ENCODE results near the gene TET3. TPM values are rescaled to one million over a fixed set of nuclear protein-coding genes. Genes with fewer than 3 reads are reported as not detected.

TET3 gene
- total RNA-seq, 2 donors from 2014 or later, result 1.9 to 3.9 TPM

DNA sequence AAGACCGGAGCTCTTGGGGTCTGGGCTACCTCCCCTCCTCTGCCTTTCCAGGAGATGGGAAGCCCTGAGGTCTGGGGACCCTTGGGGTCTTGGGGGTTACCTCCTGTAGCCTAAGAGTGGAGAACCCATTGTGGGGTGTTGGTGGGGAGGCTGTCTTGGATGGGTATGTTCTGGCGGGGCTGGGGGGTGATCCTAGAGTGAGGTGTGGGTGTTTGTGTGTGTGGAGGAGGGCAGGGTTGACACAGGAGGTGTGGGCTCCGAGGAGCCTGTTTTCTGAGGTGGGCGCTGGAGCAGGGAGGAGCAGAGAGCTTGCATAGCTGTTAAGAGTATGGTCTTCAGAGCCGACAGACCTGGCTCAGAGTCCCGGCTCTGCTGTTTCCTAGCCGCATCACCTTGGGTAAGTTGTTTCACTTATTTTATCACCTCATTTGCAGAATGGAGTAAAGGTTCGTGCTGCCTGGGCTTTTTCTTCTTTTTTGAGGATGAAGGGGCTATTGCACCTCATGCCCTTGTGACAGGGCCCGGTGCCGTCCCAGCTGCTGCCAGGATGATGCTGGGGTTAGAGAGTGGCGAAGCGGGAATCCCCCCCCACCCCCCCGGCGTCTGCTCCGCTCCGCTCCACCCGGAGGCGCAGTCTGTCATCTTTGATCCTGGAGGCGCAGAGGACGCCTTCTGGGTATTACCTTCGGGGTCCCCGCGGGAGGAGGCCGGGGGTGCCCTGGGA is 17.2 kb downstream of the TET3 start:
- TF ChIP-seq, protein P1, sequence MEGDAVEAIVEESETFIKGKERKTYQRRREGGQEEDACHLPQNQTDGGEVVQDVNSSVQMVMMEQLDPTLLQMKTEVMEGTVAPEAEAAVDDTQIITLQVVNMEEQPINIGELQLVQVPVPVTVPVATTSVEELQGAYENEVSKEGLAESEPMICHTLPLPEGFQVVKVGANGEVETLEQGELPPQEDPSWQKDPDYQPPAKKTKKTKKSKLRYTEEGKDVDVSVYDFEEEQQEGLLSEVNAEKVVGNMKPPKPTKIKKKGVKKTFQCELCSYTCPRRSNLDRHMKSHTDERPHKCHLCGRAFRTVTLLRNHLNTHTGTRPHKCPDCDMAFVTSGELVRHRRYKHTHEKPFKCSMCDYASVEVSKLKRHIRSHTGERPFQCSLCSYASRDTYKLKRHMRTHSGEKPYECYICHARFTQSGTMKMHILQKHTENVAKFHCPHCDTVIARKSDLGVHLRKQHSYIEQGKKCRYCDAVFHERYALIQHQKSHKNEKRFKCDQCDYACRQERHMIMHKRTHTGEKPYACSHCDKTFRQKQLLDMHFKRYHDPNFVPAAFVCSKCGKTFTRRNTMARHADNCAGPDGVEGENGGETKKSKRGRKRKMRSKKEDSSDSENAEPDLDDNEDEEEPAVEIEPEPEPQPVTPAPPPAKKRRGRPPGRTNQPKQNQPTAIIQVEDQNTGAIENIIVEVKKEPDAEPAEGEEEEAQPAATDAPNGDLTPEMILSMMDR (IDR thresholded peaks at IDR 0.05), result no peak
- Histone ChIP-seq H3K27ac (peak overlapping the region; percentile 17 to 45), H3K9me3 (no peaks in the 10 kb centered on the region), H3K27me3 (no peaks in the 10 kb centered on the region), H3K36me3 (no peaks in the 10 kb centered on the region), H3K4me1 (peaks cover 0 to 68% of the 10 kb centered on the region in 2 donors), H3K4me3 (peak overlapping the region; percentile 53 to 64)
- no peak for DNase-seq (ENCODE audit: low spot score)

DNA sequence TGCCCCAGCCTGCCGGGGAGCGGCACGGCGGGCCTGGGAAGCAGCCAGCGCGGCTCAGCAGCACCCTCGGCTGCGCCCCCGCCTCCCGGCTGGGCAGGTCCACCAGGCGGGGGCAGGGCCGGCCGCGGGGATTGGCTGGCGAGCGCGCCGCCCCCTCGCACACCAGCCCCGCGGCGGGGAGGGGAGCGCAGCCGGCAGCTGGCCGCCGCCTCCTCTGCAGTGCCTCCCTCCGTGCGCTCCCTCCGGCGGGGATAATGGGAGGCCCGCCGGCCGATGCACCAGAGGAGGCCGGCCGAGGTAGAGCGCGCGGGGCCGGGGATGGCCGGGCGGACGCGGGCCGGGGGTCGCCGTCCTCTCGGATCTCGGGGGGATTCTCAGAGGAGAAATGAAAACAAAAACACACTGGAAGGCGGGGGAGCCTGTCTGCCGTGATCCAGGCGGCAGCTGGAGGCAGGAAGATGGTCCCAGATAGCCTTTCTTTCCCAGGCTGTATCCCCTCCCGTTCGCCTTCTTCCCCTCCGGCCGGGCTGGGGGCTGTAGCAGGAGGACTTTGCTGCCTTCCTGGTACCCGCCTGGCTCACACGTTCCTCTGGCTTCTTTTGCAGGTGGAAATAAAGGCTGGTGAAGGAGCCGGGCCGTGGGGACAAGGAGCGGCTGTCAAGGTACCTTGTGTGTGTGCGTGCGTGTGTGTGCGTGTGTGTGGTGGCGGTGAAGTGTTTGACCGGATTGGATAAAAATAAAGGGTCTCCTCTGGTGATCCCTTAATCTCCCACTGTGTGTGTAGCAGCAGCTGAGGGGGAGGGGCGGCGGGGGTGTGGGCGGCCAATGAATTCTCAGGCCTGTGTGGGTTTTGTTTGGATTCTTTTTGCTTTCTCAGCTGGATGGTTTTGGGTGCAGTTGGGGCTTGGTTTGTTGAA is 18.1 kb downstream of the TET3 start:
- H3K27ac ChIP-seq, result peak overlapping the region; percentile 45 to 70
- no peaks in the 10 kb centered on the region for H3K36me3 ChIP-seq
- H3K4me1 ChIP-seq, result peaks cover 0 to 75% of the 10 kb centered on the region in 2 donors
- peak overlapping the region; percentile 53 to 64 for H3K4me3 ChIP-seq
- no peaks in the 10 kb centered on the region for H3K27me3 ChIP-seq
- peak; percentile 75 for DNase-seq (ENCODE audit: low spot score)
- H3K9me3 ChIP-seq, result no peaks in the 10 kb centered on the region
- TF ChIP-seq, protein P1 (IDR thresholded peaks at IDR 0.05), result peak in 1 of 2 donors; percentile 33

DNA sequence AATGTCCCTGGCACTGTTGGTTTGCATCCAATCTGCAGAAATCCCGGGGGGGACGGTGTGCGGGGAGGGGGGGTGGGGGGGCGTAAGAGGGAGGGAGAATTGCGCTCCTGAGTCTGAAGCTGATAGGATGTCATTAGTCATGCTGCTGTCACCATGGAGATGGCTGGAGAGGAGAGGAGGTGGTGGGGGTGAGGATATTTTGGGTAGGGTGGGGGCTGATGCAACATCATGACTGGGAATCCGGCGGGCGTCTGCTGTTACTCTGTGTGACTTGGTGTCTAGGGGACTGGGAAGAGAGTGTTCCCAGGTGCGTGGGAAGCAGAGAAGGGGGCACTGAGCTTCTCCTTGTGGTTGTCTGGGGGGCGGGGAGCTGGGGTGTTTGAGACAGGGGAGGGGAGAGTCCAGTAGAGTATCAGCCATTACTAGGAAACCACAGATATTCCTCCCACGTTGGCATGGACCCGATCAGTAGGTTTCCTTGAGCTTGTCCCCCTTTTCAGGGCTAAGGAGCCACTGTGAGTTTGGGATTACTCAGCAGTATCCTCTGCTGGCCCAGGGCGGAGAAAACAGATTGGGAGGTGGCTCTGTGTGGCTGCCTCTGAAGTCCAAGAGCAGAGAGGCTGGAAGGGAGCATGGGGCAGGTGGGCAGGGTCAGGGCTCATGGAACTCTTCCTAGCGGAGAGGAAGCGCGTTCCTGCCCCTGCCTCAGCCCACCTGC is 18.9 kb downstream of the TET3 start:
- no peaks in the 10 kb centered on the region for H3K36me3 ChIP-seq
- TF ChIP-seq, protein P1 (IDR thresholded peaks at IDR 0.05), result no peak
- H3K4me3 ChIP-seq, result peak overlapping the region in 1 of 2 donors; percentile 64
- H3K9me3 ChIP-seq, result no peaks in the 10 kb centered on the region
- H3K27me3 ChIP-seq, result no peaks in the 10 kb centered on the region
- H3K27ac ChIP-seq, result peak overlapping the region; percentile 45 to 70
- peaks cover 0 to 83% of the 10 kb centered on the region in 2 donors for H3K4me1 ChIP-seq
- no peak for DNase-seq (ENCODE audit: low spot score)

DNA sequence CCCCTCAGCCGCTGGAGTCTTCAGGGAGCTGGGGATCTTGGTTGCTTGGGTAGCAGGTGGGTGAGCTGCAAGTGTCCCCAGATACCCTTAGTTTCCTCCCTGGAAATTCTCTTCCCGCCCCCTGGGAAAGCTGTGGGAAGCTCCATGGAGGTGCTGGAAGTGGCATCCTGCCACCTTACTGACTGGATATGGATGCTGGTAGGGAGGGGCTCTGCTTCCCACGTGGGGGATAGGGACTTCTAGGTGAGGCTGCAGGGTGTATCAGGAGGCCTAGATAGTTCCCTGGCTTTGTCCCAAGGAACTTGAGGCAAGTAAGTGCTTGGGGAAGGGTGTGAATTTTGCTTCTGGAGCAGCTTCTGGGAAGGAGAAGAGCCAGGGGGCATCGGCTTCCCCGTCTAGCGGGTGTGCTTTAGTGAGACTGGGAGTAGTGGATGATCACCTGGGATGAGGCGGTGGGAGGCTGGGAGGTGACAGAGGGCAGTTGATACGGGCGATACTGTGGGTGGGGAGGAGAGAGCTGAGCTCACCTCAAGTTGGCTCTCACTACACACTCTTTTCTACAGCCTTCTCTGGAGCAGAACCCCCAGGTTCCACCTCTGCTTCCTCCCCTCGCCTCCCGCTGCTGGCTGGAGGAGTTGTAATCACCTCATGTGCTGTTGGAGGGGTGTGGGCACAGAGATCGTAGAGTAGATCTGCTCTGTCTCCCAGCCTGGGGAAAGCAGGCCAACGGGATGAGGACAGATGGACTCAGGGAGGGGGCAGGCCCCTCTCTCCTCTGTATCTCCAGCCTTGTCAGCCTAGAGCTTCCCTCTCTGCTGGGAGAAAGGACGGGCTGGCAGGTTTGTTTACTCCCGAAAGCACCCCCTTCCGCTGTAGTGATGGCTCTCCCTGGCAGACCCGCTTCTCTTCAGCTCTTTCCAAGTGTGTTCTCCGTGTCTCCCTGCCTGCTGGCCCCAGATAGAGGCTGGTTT is 19.8 kb downstream of the TET3 start:
- H3K4me1 ChIP-seq, result peaks cover 0 to 90% of the 10 kb centered on the region in 2 donors

More for the DNA sequence above, 19.8 kb downstream of the TET3 start:
- Histone ChIP-seq H3K36me3 (no peaks in the 10 kb centered on the region), H3K4me3 (peak overlapping the region in 1 of 2 donors; percentile 64), H3K27ac (no peak overlapping the region), H3K27me3 (no peaks in the 10 kb centered on the region), H3K9me3 (no peaks in the 10 kb centered on the region)
- no peak for DNase-seq (ENCODE audit: low spot score)
- TF ChIP-seq, protein P1 (IDR thresholded peaks at IDR 0.05), result no peak

All from right atrium auricular region (tissue), 2 donors.